Mucosa of stomach (tissue), 1 donor: ENCODE measurements around the gene CDC42.
A peak's percentile ranks its signal among the peaks of the same experiment; 100 is the strongest.
"Not testable (repeated sequence)": the region's sequence is repeated elsewhere in the genome, so short reads cannot be mapped to it uniquely, and the experiment has no call there.

ENCODE experiments used
- H3K27me3 ChIP-seq: one replicate; pipeline ENCODE4 v1.7.0; 2013; ENCODE audit warnings: mild to moderate bottlenecking, low read length; ENCODE audit not compliant: control insufficient read depth, insufficient read depth
- H3K36me3 ChIP-seq: one replicate; pipeline ENCODE4 v1.7.0; 2013; ENCODE audit warnings: low read length; ENCODE audit not compliant: control insufficient read depth, insufficient read depth
- H3K4me1 ChIP-seq: one replicate; pipeline ENCODE4 v1.7.0; 2013; ENCODE audit warnings: mild to moderate bottlenecking, low read length; ENCODE audit not compliant: control insufficient read depth, insufficient read depth
- H3K4me3 ChIP-seq: one replicate; pipeline ENCODE4 v1.7.0; 2013; ENCODE audit warnings: low read length
- H3K9ac ChIP-seq: one replicate; pipeline ENCODE4 v1.7.0; 2013; ENCODE audit warnings: mild to moderate bottlenecking, low read length, moderate library complexity
- H3K9me3 ChIP-seq: one replicate; pipeline ENCODE4 v1.7.0; 2013; ENCODE audit warnings: mild to moderate bottlenecking, low read length, moderate library complexity; ENCODE audit not compliant: control insufficient read depth
- donor health status: Pancreatic carcinoma.

Gene CDC42

GRCh38 chr1:22024485-22025367 is 27.8 kb upstream of the CDC42 start:
- no peaks in the 10 kb centered on the region for H3K27me3 ChIP-seq
- no peaks in the 10 kb centered on the region for H3K36me3 ChIP-seq
- peak overlapping the region; percentile 64 for H3K4me3 ChIP-seq
- no peaks in the 10 kb centered on the region for H3K9me3 ChIP-seq
- H3K9ac ChIP-seq: peak overlapping the region; percentile 98
- H3K4me1 ChIP-seq: no peaks in the 10 kb centered on the region

- H3K36me3 ChIP-seq: no peaks in the 10 kb centered on the region
- no peaks in the 10 kb centered on the region for H3K4me1 ChIP-seq
- H3K9ac ChIP-seq: peak overlapping the region; percentile 98
- H3K4me3 ChIP-seq: peak overlapping the region; percentile 64
- H3K27me3 ChIP-seq: no peaks in the 10 kb centered on the region
- H3K9me3 ChIP-seq: no peaks in the 10 kb centered on the region
Measured at GRCh38 chr1:22025368-22026155, 26.9 kb upstream of the CDC42 start.

GRCh38 chr1:22026924-22027289 is 25.6 kb upstream of the CDC42 start:
- no peak overlapping the region for H3K4me3 ChIP-seq
- no peaks in the 10 kb centered on the region for H3K36me3 ChIP-seq
- H3K9me3 ChIP-seq: no peaks in the 10 kb centered on the region
- H3K27me3 ChIP-seq: no peaks in the 10 kb centered on the region
- H3K4me1 ChIP-seq: peaks cover 9% of the 10 kb centered on the region
- H3K9ac ChIP-seq: no peak overlapping the region

DNA sequence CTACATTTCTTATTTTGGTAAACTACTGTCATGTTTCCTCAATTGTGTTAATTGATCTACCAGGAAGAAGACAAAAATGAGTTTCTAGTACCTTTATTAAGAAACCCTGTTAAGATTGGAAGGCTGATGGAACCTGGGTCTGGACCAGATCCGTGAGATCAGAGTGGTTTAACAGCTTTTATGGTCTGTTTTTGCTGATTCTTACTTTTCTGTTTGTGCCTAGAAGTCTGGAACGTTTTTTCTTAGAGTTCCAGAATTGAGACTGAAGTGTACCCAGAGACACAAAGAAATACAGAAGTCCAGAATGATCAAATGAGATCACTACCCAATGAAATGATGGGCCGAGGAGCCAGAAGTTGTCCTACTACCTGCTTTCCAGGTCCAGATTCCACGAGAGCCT is 22.5 kb upstream of the CDC42 start:
- no peaks in the 10 kb centered on the region for H3K27me3 ChIP-seq
- H3K9me3 ChIP-seq: no peaks in the 10 kb centered on the region
- H3K36me3 ChIP-seq: no peaks in the 10 kb centered on the region
- no peak overlapping the region for H3K9ac ChIP-seq
- peaks cover 10% of the 10 kb centered on the region for H3K4me1 ChIP-seq
- no peak overlapping the region for H3K4me3 ChIP-seq

DNA sequence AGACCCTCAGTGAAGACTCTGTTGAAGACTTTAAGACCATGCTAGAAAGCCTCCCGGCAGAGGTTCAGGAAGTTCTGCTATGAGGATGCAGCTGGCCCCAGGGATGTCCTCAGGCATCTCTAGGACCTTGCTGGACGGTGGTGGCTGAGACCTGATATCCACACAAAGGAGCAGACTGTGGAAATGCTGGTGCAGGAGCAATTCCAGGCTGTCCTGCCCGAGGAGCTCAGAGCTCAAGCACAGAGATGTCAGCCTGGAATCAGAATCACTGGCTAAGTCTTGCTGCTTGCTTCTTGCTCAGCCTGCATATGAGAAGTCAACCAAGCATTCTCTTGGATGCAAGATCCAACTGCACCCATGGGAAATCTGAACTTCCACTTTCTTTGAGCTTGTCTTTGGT is 22.0 kb upstream of the CDC42 start:
- H3K9ac ChIP-seq: no peak overlapping the region
- H3K27me3 ChIP-seq: no peaks in the 10 kb centered on the region
- no peak overlapping the region for H3K4me3 ChIP-seq
- H3K9me3 ChIP-seq: no peaks in the 10 kb centered on the region
- no peaks in the 10 kb centered on the region for H3K36me3 ChIP-seq
- peaks cover 10% of the 10 kb centered on the region for H3K4me1 ChIP-seq

DNA sequence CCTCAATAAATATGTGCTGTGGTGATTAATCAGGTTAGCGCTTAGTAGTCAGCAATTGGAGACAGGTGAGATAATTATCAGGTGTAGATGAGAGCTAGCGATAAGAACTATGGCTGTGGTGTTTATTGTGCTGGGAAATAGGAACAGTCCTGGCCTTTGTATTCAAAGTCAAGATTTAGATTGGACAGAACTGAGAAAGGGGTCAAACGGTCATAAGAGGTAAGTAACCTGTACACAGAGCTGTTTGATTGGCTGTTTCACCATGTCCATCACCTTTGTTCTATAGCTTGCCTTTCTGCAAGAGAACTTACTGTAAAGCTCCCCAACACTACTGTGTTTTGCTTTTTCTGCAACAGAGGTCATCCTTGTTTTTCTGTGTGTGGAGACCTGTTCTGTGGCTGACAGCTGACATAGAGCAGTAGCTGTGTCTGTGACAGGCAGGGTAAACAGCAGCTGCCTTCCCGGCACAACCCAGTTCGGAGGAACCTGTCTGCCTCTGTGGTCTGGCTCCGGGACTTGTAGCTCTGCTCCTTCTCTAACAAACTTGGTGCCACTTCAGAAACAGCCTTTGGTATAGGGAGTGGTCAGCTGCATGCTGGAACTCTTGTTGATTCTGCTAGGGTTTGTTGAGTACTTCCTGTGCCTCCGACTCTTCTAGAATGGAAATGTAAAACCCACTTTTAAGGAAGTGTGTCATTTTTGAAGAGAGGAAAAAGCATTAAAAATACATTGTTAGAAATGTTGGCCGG is 21.1 kb upstream of the CDC42 start:
- Histone ChIP-seq H3K36me3 (no peaks in the 10 kb centered on the region), H3K9me3 (no peaks in the 10 kb centered on the region), H3K27me3 (no peaks in the 10 kb centered on the region), H3K4me1 (peaks cover 10% of the 10 kb centered on the region), H3K9ac (no peak overlapping the region), H3K4me3 (no peak overlapping the region)

GRCh38 chr1:22034834-22035233 is 17.7 kb upstream of the CDC42 start:
- H3K4me3 ChIP-seq, H3K9ac ChIP-seq, H3K36me3 ChIP-seq, H3K9me3 ChIP-seq, H3K27me3 ChIP-seq: not testable (repeated sequence)
- H3K4me1 ChIP-seq: peaks cover 16% of the 10 kb centered on the region

DNA sequence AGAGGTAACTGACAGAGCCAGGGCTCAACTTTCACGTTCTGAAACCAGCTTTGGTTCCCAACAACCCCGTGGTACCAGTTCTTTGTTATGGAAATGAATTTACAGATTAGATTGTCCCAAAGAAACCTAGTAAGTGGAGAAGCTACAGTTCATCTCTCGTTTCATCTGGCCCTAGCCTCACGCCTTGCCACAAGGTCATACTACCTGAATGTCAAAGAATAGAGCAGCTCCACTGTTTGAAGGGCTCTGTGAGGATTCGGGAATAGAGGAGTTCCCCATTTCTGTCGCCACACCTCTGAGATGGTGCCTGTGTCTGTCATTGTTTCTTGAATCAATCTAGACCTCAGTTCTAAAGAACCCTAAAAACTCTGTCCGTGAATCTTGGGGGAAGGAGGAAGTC is 15.0 kb upstream of the CDC42 start:
- Histone ChIP-seq H3K9ac (no peak overlapping the region), H3K4me1 (peaks cover 12% of the 10 kb centered on the region), H3K4me3 (no peak overlapping the region), H3K36me3 (no peaks in the 10 kb centered on the region), H3K9me3 (no peaks in the 10 kb centered on the region), H3K27me3 (no peaks in the 10 kb centered on the region)

GRCh38 chr1:22038036-22038435 is 14.5 kb upstream of the CDC42 start:
- no peaks in the 10 kb centered on the region for H3K9me3 ChIP-seq
- no peaks in the 10 kb centered on the region for H3K36me3 ChIP-seq
- no peaks in the 10 kb centered on the region for H3K27me3 ChIP-seq
- H3K4me3 ChIP-seq: no peak overlapping the region
- H3K9ac ChIP-seq: no peak overlapping the region
- peaks cover 16% of the 10 kb centered on the region for H3K4me1 ChIP-seq

DNA sequence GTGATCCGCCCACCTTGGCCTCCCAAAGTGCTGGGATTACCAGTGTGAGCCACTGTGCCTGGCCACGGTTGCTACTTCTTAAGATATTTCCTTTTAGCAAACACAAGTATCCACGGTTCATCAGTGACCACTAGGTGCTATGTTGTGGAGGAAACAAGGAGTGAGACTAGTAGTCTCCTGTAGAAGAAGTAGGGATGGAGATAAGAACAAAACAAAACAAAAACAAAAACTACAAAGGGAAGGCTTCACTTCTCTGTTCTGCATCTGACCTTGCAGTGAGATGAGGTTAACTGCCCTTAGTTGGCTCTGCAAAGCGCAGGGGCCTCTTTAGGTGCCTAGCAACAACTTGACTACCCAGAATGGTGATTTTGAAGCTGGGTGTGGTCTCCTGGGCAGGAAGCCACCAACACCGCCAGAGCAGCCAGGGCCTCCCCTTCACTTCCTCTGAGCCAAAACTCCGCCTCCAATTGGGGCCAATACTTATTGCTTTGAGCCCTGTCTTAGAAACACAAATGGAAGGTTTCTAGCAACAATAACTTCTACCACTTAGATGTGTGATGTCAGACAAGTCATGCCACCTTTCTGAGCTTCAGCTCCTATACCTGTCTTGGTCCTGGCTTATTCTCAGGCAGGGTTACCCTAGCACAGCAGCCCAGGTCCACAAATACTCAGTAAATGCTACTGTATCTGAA is 12.8 kb upstream of the CDC42 start:
- H3K4me3 ChIP-seq: no peak overlapping the region
- peaks cover 24% of the 10 kb centered on the region for H3K4me1 ChIP-seq
- H3K27me3 ChIP-seq: no peaks in the 10 kb centered on the region
- H3K9me3 ChIP-seq: no peaks in the 10 kb centered on the region
- peak overlapping the region; percentile 31 for H3K9ac ChIP-seq
- no peaks in the 10 kb centered on the region for H3K36me3 ChIP-seq

DNA sequence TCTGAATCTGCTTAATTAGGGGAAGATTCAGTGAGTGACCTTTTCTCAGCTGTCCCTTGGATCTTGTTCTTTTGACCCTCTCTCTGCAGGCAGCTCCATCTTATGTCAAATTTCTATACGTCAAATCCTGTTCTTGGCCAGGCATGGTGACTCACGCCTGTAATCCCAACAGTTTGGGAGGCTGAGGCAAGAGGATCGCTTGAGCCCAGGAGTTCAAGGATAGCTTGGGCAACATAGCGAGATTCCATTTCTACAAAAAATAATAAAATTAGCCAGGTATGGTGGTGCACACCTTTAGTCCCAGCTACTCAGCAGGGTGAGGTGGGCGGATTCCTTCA is 12.3 kb upstream of the CDC42 start:
- Histone ChIP-seq H3K36me3 (no peaks in the 10 kb centered on the region), H3K9ac (no peak overlapping the region), H3K4me3 (no peak overlapping the region), H3K4me1 (peaks cover 29% of the 10 kb centered on the region), H3K9me3 (no peaks in the 10 kb centered on the region), H3K27me3 (no peaks in the 10 kb centered on the region)
